HepG2 (cell line): Measurements from ENCODE around the gene ARHGAP32. TPM values are rescaled to one million over a fixed set of nuclear protein-coding genes. Genes with fewer than 3 reads are reported as not detected.
A peak's percentile ranks its signal among the peaks of the same experiment; 100 is the strongest.

ENCODE experiments used
- MATR3 ChIP-seq: sonication (generic); formaldehyde crosslinking; IDR thresholded peaks from 2 replicates; pipeline ENCODE4 v1.4.0; 2020; ENCODE audit warnings: missing genetic modification reagents
- NR2C2 ChIP-seq: sonication (generic); formaldehyde crosslinking; IDR thresholded peaks from 2 replicates; pipeline ENCODE4 v1.4.0; 2020; ENCODE audit warnings: missing genetic modification reagents, mild to moderate bottlenecking, moderate library complexity, borderline replicate concordance
- RARA ChIP-seq: IDR thresholded peaks from 2 replicates; pipeline ENCODE4 v1.6.1; 2016; ENCODE audit warnings: missing genetic modification reagents, missing compliant biosample characterization
- RBAK ChIP-seq: sonication (generic); formaldehyde crosslinking; IDR thresholded peaks from 2 replicates; pipeline ENCODE4 v1.5.1; 2020; ENCODE audit warnings: mild to moderate bottlenecking, missing genetic modification reagents
- RFX3 ChIP-seq: IDR thresholded peaks from 2 replicates; pipeline ENCODE4 v1.6.1; 2016; ENCODE audit warnings: missing biosample characterization, missing genetic modification reagents
- TMF1 ChIP-seq: sonication (generic); formaldehyde crosslinking; IDR thresholded peaks from 2 replicates; pipeline ENCODE4 v1.8.1; 2022; ENCODE audit warnings: low read depth, missing genetic modification reagents
- ZBTB2 ChIP-seq: sonication (generic); formaldehyde crosslinking; IDR thresholded peaks from 2 replicates; pipeline ENCODE4 v1.8.0; 2022; ENCODE audit warnings: low read depth, missing genetic modification reagents
- ZFYVE20 ChIP-seq: sonication (generic); formaldehyde crosslinking; IDR thresholded peaks from 2 replicates; pipeline ENCODE4 v1.8.0; 2023; ENCODE audit warnings: low read depth, mild to moderate bottlenecking, moderate library complexity, missing genetic modification reagents, borderline replicate concordance
- ZNF234 ChIP-seq: sonication (generic); formaldehyde crosslinking; conservative IDR thresholded peaks from 2 replicates; pipeline ENCODE4 v1.5.1; 2020; ENCODE audit warnings: mild to moderate bottlenecking, missing genetic modification reagents
- ZNF318 ChIP-seq: sonication (generic); formaldehyde crosslinking; IDR thresholded peaks from 2 replicates; pipeline ENCODE4 v1.4.0; 2020; ENCODE audit warnings: mild to moderate bottlenecking, missing genetic modification reagents
- ZNF687 ChIP-seq: sonication (generic); formaldehyde crosslinking; IDR thresholded peaks from 2 replicates; pipeline ENCODE4 v1.5.1; 2020; ENCODE audit warnings: mild to moderate bottlenecking, missing genetic modification reagents, moderate library complexity
- polyA plus RNA-seq, 8 experiments: library from polyadenylated mRNA; depleted of rRNA in 3 of 8; stranded (reverse) in 7 of 8; unstranded in 1 of 8; fragments of >200 nt; fragmentation: Illumina TruSeq in 4 of 8; extraction: Trizol in 4 of 8; gene quantifications; 2 replicates each; pipeline versions ENCODE4 v1.2.1 to v1.2.3, GENCODE V29; 2011 to 2016; ENCODE audit warnings: low read depth in 4 of 8, missing spikeins in 1 of 8, mixed read lengths in 1 of 8; ENCODE audit not compliant: insufficient read depth in 1 of 8
- total RNA-seq, 5 experiments: library from RNA; depleted of rRNA; stranded (reverse); fragments of >200 nt; fragmentation: Illumina TruSeq; extraction: Trizol; gene quantifications; 2 replicates each; pipeline ENCODE4 v1.2.3, GENCODE V29; 2016; ENCODE audit warnings: low read depth in 1 of 5
- TF ChIP-seq, protein P1 (sequence below): sonication (generic); formaldehyde crosslinking; IDR thresholded peaks from 2 replicates; pipeline ENCODE4 v1.5.0; 2020; ENCODE audit warnings: missing genetic modification reagents

Gene ARHGAP32
- total and polyA plus RNA-seq, 2 of the 13 experiments (the other 11 are each of a cell fraction or from before 2014, with no cell fraction given) = 6.3 to 8.2 TPM

- TF ChIP-seq NR2C2 (CRISPR knock-in tag) = no peak
- no peak for TF ChIP-seq RBAK
- no peak for TF ChIP-seq ZFYVE20
- TF ChIP-seq ZNF318 (CRISPR knock-in tag) = no peak
- TF ChIP-seq RFX3 = no peak
- no peak for TF ChIP-seq ZNF687 (CRISPR knock-in tag)
- TF ChIP-seq TMF1 = no peak
- no peak for TF ChIP-seq ZNF234
- TF ChIP-seq RARA (CRISPR knock-in tag) = peak; percentile 83
- no peak for TF ChIP-seq ZBTB2
- TF ChIP-seq, protein P1, sequence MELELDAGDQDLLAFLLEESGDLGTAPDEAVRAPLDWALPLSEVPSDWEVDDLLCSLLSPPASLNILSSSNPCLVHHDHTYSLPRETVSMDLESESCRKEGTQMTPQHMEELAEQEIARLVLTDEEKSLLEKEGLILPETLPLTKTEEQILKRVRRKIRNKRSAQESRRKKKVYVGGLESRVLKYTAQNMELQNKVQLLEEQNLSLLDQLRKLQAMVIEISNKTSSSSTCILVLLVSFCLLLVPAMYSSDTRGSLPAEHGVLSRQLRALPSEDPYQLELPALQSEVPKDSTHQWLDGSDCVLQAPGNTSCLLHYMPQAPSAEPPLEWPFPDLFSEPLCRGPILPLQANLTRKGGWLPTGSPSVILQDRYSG (CRISPR knock-in tag) = no peak
- no peak for TF ChIP-seq MATR3 (CRISPR knock-in tag)
These were observed 76.2 kb downstream of the ARHGAP32 start (continued) for GRCh38 chr11:129115652-129116586.
